Brain microvascular endothelial cell (primary cell): ENCODE results near the gene OR51E2.
A peak's percentile ranks its signal among the peaks of the same experiment; 100 is the strongest.

Source experiments
- DNase-seq: peaks from one replicate; pipeline ENCODE4 v3.0.0-alpha.2; 2020
- H3K27ac ChIP-seq: fragments of 250-450 bp; sonication (Bioruptor Pico); 2 replicates; pipeline ENCODE4 v1.5.1; 2020; ENCODE audit warnings: mild to moderate bottlenecking, moderate library complexity
- H3K27me3 ChIP-seq: fragments of 250-450 bp; sonication (Bioruptor Pico); replicated peaks from 2 replicates; pipeline ENCODE4 v1.5.1; 2020; ENCODE audit warnings: mild to moderate bottlenecking
- H3K36me3 ChIP-seq: fragments of 250-450 bp; sonication (Bioruptor Pico); replicated peaks from 2 replicates; pipeline ENCODE4 v1.5.1; 2020; ENCODE audit warnings: mild to moderate bottlenecking
- H3K4me3 ChIP-seq: 2 replicates; pipeline ENCODE4 v1.5.1; 2011; ENCODE audit warnings: low read depth, mild to moderate bottlenecking, control low read depth, low read length, moderate library complexity
- CTCF ChIP-seq: IDR thresholded peaks from 2 replicates; pipeline ENCODE4 v1.5.1; 2011; ENCODE audit warnings: low read depth, mild to moderate bottlenecking, moderate library complexity, low read length, control low read depth, inconsistent platforms; ENCODE audit errors: missing control alignments
- in situ Hi-C: cut with HindIII; loops from 2 replicates; pipeline ENCODE4 v1.10.0; 2017; ENCODE audit warnings: low sequenced_read_pairs, low pct_ligation_motif_present

Gene OR51E2

GRCh38 chr11:4636962-4637661 lies 60.5 kb downstream of the OR51E2 start, which contains the start of gene OR51D1:
Gene OR51D1 (plus strand): TSS chr11:4637477. CDS start chr11:4639791, 2,314 bp downstream.
- Histone ChIP-seq H3K27me3 (no peaks in the 10 kb centered on the region), H3K4me3 (peak within 1 kb of the TSS; percentile 24), H3K27ac (no peak within 1 kb of the TSS), H3K36me3 (no peaks in the 10 kb centered on the region)
- peak; percentile 96 for TF ChIP-seq CTCF
- DNase-seq: peak; percentile 72
- in situ Hi-C loops: no loop called here

GRCh38 chr11:4636136-4636535 lies 61.5 kb downstream of the OR51E2 start:
- no peak for DNase-seq
- TF ChIP-seq CTCF: no peak
- in situ Hi-C loops: no loop called here
- Histone ChIP-seq H3K27ac (no peak overlapping the region), H3K36me3 (no peaks in the 10 kb centered on the region), H3K4me3 (no peak overlapping the region), H3K27me3 (no peaks in the 10 kb centered on the region)
